ENCODE results near the gene SLC44A1.
A peak's percentile ranks its signal among the peaks of the same experiment; 100 is the strongest.

SLC44A1 gene

DNA sequence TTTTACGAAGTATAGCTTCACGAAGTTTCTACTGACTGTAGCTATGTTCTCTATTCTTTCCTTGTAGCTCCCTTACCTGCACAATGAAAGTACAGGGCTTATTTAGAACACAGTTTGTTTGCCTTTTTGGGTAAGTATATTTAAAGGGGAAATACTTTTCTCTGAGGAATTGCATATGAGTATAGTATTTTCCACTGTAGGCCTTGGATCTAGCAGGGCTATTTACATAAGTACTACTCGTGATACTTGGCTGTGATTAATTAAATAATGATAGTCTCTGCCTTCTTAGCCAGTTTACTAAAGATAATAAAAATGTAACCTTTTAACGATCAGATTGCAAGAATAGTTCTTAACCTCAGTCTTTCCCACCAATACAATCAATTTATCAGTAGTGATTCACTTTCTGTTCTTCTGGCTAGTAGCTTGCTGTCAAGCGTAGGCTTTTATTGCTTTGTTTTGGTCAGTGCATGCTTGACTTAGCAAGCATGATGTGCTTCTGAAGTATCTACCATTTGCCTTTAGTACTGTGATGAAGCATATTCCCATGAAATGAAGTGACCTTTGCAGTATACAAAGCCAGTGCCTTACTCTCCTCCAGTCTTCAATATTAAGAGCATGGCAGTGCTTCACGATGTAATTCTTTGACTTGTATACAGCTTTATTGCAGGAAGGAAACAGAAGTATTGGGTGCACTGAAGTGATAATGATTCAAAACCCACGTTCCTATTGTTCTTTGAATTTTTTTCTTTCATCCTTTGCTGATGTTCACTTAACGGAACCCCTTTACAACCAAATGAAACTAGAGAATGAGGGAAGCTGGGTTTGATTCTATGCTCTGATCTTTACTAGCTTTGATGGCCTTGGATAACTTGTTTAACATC is 64.2 kb downstream of the SLC44A1 start:
- H3K9ac ChIP-seq = no peak overlapping the region
- no peak overlapping the region for H3K4me2 ChIP-seq
- peaks cover 33% of the 10 kb centered on the region for H3K4me1 ChIP-seq (ENCODE audit: low read depth, poor library complexity, severe bottlenecking)
- H4K20me1 ChIP-seq (ENCODE audit: insufficient read depth) = no peaks in the 10 kb centered on the region
- no peak overlapping the region for H3K4me3 ChIP-seq (IDR thresholded peaks at IDR 0.05; ENCODE audit: insufficient read depth, low read depth, low read length)
- no peaks in the 10 kb centered on the region for H3K79me2 ChIP-seq (ENCODE audit: insufficient read depth, low read depth)
- no peaks in the 10 kb centered on the region for H3K36me3 ChIP-seq (ENCODE audit: insufficient read depth)
- no peak for TF ChIP-seq CTCF (conservative IDR thresholded peaks at IDR 0.05; ENCODE audit: low read depth, low read length)
- H3K27me3 ChIP-seq (ENCODE audit: insufficient read depth, low read depth) = no peaks in the 10 kb centered on the region
- H2AFZ ChIP-seq (ENCODE audit: low read depth) = no peak overlapping the region
- H3K27ac ChIP-seq = no peak overlapping the region

DNA sequence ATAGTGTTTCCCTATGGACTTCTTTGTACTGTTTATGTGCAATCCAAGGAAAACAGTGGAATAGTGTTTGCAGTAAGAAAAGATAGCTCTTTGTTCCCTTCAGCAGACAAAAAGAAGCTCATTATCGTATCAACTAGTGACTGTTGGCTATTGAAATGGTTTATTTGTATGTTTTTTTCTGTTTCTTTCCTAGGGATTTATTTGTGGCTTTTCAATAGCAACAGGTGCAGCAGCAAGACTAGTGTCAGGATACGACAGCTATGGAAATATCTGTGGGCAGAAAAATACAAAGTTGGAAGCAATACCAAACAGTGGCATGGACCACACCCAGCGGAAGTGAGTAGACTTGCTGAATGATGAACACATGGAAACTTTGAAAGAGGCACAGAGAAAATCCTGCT is 65.1 kb downstream of the SLC44A1 start:
- TF ChIP-seq CTCF (conservative IDR thresholded peaks at IDR 0.05; ENCODE audit: low read depth, low read length) = no peak
- no peak overlapping the region for H3K4me2 ChIP-seq

GRCh38 chr9:105311306-105311705 is 66.9 kb downstream of the SLC44A1 start:
- Histone ChIP-seq H3K27me3 (ENCODE audit: insufficient read depth, low read depth) (no peaks in the 10 kb centered on the region), H3K27ac (no peak overlapping the region), H3K79me2 (ENCODE audit: insufficient read depth, low read depth) (no peaks in the 10 kb centered on the region), H3K4me2 (no peak overlapping the region), H2AFZ (ENCODE audit: low read depth) (no peak overlapping the region), H3K36me3 (ENCODE audit: insufficient read depth) (no peaks in the 10 kb centered on the region), H3K4me1 (ENCODE audit: low read depth, poor library complexity, severe bottlenecking) (peaks cover 33% of the 10 kb centered on the region), H3K4me3 (IDR thresholded peaks at IDR 0.05; ENCODE audit: insufficient read depth, low read depth, low read length) (no peak overlapping the region), H3K9ac (no peak overlapping the region), H4K20me1 (ENCODE audit: insufficient read depth) (no peaks in the 10 kb centered on the region)
- no peak for TF ChIP-seq CTCF (conservative IDR thresholded peaks at IDR 0.05; ENCODE audit: low read depth, low read length)

More for the DNA sequence above, 65.1 kb downstream of the SLC44A1 start:
- Histone ChIP-seq H3K4me3 (IDR thresholded peaks at IDR 0.05; ENCODE audit: insufficient read depth, low read depth, low read length) (no peak overlapping the region), H3K9ac (no peak overlapping the region), H3K4me1 (ENCODE audit: low read depth, poor library complexity, severe bottlenecking) (peaks cover 33% of the 10 kb centered on the region), H3K79me2 (ENCODE audit: insufficient read depth, low read depth) (no peaks in the 10 kb centered on the region), H2AFZ (ENCODE audit: low read depth) (no peak overlapping the region), H3K27ac (no peak overlapping the region), H3K27me3 (ENCODE audit: insufficient read depth, low read depth) (no peaks in the 10 kb centered on the region), H4K20me1 (ENCODE audit: insufficient read depth) (no peaks in the 10 kb centered on the region), H3K36me3 (ENCODE audit: insufficient read depth) (no peaks in the 10 kb centered on the region)

DNA sequence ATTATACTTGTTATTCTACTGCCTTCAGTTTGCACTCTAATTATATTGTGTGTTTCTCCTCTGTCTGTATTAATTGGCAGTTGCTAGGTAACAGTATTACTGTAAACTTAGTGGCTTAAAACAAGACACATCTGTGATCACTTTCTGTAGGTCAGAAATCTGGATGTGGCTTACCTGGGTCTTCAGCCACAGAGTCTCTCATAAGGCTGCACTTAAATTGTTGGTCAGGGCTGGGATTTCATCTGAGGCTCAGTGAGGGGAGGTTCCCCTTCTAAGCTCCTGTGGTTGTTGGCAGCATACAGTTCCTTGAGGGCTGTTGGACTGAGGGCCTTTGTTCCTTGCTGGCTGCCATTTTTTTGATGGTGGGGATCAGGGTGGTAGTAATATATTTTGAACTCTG is 68.8 kb downstream of the SLC44A1 start:
- no peaks in the 10 kb centered on the region for H3K27me3 ChIP-seq (ENCODE audit: insufficient read depth, low read depth)
- no peaks in the 10 kb centered on the region for H3K36me3 ChIP-seq (ENCODE audit: insufficient read depth)
- H3K9ac ChIP-seq = no peak overlapping the region
- no peaks in the 10 kb centered on the region for H4K20me1 ChIP-seq (ENCODE audit: insufficient read depth)
- H3K79me2 ChIP-seq (ENCODE audit: insufficient read depth, low read depth) = no peaks in the 10 kb centered on the region
- peaks cover 33% of the 10 kb centered on the region for H3K4me1 ChIP-seq (ENCODE audit: low read depth, poor library complexity, severe bottlenecking)
- no peak overlapping the region for H2AFZ ChIP-seq (ENCODE audit: low read depth)
- H3K4me3 ChIP-seq (IDR thresholded peaks at IDR 0.05; ENCODE audit: insufficient read depth, low read depth, low read length) = no peak overlapping the region
- TF ChIP-seq CTCF (conservative IDR thresholded peaks at IDR 0.05; ENCODE audit: low read depth, low read length) = no peak
- no peak overlapping the region; the same call in 1 of the 2 replicates for H3K4me2 ChIP-seq
- H3K27ac ChIP-seq = peak overlapping the region; percentile 4; the same call in 1 of the 2 replicates
